GM03348 (cell line): Measurements from ENCODE around the gene PROP1.
"Not testable (repeated sequence)": the region's sequence is repeated elsewhere in the genome, so short reads cannot be mapped to it uniquely, and the experiment has no call there.

ENCODE experiments used
- DNase-seq: peaks from one replicate; pipeline ENCODE4 v3.0.0; 2012; ENCODE audit warnings: low spot score

PROP1 gene

DNA sequence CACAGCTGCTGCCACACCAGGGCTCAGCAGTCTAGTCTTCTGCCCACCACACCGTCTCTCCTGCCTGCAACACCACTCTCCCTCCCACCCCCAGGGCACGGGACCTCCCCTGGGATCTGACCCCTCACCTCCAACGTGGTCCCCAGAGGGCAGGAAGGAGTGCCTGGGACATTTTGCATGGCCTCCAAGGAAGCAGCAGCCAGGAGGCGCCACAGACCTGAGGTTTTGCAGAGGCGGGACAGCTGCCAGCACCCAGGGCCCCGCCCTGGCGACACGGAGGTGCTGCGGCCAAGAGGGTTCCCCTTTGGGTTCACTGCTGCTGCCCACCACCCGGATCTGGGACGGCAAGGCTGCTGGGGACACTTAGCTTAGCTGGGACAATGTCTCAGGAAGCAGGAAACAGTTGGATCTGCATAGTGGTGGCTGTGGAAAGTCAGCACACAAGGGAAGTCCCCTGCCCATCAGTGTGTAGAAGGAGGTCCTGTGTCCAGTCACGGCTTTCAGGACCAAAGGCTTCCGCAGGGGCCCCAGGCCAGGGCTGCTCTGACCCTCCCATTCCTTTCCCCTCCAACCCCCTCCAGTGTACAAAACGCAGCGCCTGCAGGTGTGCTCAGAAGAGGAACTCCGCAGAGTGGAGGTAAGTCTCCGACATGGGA, 13.8 kb downstream of the PROP1 start:
- DNase-seq = no peak

- DNase-seq = no peak
Measured at GRCh38 chr5:177981296-177982071, 14.6 kb downstream of the PROP1 start.

DNA sequence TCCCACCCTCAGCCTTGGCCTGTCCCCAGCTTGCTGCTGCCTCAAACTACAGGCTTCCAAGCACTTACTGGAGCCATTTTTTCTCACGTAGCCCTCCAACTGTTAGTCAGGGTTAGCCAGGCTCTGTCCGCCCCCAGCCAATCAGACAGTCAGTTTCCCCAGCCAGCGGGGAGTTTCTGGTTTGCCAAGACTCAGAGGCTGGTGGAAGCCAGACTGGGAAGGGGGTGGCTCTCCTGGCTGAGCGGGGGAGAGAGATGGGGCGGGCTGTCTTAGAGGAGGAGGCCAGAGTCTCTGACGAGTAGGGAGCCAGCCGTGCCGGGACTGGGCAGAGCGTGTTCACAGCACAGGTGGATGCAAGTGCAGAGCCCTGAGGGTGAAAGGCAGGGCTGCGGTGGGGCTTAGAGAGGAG, 15.3 kb downstream of the PROP1 start:
- DNase-seq = peak; percentile 44

DNA sequence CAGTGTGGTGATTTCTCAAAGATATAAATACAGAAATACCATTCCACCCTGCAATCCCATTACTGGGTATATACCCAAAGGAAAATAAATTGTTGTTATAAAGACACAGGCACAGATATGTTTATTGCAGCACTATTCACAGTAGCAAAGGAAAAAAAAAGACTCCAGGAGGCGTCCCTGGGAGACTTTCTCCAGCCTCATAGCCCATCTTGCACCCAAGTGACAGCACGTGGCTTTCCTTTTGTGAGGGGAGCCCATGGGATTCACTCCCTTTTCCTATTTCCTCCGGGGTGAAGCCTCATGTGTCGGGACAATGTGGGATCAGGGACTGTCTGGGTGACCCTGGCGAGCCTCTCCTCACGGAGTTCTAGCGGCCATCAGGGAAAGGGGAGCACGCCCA, 18.4 kb downstream of the PROP1 start:
- not testable (repeated sequence) for DNase-seq

DNA sequence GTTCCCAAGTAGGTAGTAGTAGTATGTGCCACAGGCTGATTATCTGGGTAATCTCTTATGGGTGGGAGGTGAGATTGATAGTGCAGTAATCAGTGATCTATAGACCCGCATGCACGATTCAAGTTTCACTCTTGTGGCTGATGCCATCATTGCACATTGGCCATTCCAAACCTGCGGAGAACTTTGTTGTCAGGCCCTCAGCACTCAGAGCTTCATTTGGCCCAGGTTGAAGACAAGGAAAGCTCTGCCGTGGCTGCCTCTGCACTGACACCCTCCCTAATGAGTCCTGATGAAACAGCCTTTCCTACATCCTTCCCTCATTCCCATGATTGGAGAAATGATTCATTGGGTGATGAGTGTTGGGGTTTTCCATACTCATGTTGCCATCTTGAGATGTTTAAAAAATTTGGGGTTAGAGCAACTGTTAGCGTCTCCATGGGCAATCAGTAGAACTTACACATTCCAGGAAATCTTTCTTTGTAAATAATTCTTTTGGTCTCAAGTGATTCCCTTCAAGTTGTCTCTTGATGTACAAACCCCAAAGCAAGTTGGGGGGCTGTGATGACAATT, 22.9 kb downstream of the PROP1 start:
- no peak for DNase-seq

DNA sequence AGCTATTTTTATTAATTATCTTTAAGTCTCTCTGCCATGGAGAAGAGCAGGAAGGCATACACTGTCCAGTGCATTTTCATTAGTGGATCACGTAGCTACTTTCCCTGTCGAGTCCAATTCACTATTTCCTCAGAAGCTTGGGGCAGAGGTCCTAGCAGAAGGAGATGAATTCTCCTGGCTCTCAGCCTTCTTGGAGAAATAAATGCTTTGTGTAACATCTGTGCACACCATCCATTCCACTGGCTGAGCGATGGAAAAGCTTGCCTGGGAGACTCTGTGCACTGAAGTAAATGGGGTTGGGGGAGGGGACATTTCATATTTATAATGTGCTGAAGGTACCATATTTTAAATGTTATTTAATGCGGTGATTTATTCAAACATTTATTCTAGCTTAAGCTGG, 23.4 kb downstream of the PROP1 start:
- peak; percentile 59 for DNase-seq

GRCh38 chr5:177972014-177972413, 24.0 kb downstream of the PROP1 start:
- not testable (repeated sequence) for DNase-seq

GRCh38 chr5:177968661-177969211, 27.3 kb downstream of the PROP1 start:
- DNase-seq = no peak

DNA sequence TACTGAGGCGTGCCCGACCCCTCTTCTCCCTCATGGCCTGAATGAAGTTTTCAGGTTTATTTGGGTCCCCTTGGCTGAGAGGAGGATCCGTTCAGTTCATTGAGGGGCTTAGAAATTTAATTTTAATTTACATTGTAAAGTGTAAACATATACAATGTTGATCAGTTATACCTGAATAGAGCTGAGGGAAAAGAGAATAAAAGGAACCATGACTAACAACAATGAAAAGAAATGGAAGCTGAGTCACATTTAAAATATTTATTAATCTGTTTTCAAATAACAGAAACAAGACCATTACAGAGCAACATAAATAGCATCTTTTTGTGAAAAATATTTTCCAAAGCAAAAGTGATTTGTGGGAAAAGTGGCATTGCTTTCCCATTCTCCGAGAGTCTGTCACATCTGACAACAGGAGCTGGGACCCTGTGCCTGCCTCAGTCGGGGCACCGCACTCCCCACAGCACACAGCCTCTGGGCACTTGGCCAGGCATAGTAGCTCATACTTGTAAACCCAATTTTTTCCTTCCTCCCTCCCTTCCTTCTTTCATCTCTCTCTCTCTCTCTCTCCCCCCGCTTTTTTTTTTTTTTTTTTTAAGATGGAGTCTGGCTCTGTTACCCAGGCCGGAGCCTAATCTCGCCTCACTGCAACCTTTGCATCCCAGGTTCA, 28.7 kb downstream of the PROP1 start:
- DNase-seq = no peak

GRCh38 chr5:177966839-177967166, 29.2 kb downstream of the PROP1 start:
- no peak for DNase-seq

DNA sequence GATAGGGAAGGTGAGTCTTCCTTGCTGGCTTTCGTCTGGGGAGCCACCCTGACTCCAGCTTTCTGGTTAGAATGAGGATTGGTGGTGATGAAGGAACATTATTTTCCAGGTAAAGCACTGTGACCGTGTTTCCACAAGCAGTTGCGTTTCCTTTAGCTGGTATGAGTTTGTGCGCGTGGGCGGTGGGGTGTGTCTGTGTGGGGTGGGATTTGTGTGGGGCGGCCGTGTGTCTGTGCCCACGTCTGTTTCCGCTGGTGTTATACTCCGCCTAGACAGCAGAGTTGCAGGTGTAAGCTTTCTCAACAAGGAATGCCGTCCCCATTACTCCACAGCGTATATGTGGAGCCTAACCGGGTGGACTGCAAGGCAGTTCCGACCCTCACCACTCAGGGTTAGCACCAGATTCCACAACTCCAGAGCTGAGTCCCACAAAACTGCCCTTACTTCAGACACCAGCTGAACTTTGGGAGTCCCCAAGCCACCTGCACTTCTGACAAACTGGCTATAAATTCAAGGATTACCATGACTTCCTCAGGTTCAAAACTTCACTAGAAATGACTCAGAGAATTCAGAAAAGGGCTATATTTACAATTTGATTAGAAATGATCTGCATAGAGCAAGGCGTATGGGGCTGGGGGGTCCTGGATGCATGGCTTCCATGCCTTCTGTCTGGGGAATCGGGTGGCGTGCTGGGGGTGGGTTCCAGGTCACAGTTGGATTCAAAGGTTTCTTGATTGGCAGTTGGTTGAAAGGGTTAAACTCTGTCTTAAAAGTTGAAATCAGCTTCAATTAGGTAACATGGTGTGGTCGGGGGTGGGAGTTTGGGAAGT, 29.8 kb downstream of the PROP1 start:
- no peak for DNase-seq

DNA sequence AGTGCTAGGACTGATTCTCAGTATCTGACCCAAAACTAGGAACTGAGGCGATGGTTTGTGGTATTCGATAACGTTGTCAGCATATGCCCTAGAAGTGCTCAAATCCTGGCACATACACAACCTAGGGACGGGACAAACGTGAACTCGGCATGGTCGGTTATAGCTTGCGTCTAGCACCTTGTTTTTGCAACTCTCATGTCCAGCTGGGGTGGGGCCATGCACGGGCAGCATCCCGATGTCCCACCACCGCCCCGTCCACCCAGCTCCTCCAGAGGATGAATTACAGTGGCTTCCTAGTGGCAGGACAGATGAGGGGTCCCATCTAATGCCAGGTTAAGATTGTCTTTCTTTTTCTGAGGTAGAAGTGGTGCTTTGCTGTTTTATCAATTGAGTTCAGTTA, 31.6 kb downstream of the PROP1 start:
- DNase-seq = no peak

DNA sequence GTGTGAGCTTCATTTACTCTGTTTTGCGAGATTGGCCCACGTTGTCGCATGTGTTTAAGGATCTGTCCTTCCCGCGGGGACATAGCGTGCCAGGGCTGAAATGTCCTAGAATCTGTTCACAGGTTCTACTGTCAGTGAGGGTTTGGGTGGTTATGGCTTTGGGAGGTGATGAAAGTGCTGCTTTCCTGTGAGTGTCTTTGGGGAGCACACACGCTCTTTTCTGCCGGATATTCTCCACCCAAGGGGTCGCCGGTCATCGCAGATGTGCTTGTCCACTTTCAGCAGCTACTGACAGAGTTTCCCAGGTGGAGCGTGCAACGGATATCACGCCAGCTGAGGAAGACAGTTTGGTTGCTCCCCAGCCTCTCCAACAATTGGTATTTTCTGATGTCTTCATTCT, 32.1 kb downstream of the PROP1 start:
- no peak for DNase-seq

DNA sequence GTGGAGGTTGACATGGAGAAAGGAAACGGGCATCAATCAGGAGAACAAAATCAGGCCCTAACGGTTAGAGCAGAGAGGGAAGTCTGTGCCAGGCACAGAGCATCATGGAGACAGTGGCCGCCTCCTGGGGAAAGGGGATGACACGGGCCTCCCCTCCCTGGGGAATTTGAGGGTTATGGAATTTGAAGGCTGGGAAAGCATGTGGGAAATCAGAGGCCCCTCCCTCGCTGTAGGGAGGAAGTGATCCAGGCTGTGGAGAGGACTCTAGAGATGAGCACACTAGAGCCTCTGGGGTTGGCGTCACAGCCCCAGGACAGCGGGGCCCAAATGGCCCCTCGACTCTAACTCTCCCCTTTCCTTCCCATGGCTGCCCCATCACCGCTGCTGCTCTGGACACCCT, 36.7 kb downstream of the PROP1 start:
- DNase-seq = peak; percentile 7

GRCh38 chr5:177958696-177959095, 37.3 kb downstream of the PROP1 start:
- DNase-seq = no peak

- no peak for DNase-seq
Measured at GRCh38 chr5:177957241-177957640, 38.8 kb downstream of the PROP1 start.

DNA sequence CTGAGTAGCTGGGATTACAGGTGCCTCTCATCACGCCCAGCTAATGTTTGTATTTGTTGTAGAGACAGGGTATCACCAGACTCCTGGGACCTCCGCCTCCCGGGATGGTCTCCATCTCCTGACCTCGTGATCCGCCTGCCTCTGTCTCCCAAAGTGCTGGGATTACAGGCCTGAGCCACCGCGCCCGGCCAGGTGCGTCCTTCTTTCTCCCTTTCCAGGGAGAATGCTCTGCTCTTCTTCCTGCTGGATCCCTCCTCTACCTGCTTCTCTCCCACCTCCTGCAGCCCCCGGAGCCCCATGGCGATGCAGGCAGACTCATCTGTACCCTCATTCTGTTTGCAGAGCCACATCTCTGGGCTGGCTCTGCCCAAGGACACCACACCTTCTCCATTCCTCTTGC, 42.9 kb downstream of the PROP1 start:
- not testable (repeated sequence) for DNase-seq

DNA sequence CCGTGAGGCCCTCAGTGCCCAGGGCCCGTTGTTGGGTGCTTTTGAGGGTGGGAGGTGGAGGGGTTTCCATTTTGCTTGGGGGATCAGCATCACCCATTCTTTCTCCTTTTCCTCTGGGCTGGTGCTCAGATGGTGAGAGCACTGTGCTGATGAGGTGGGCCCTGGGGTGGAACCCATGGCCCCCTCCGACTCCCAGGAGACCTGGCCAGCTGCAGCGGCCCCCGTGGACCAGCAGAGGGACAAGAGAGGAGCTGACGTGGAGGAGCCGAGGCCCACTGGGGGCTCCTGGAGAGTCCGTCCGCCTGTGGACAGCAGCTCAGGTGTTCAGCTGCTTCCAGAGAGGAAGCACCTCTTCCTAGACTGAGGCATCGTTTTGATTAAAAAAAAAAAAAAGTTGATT, 46.4 kb downstream of the PROP1 start:
- not testable (repeated sequence) for DNase-seq

DNA sequence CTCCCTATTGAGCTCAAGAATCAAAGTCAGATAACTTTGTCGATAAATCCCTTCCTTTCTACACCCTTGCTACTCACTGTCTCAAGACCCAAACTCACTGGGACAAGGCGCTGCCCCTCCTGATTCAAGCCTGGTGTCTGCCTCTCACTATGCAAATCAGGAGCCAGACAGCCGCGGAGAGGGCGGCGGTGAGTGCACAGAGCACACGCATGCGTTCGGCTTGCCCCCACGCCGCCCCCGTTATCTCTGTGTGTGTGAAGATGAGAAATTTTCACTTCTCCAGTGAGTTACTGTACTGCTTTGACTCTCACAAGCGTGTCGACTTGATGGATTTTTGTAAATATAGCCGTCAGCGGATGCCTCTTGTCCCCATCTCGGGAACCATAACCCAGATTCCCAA, 47.0 kb downstream of the PROP1 start:
- not testable (repeated sequence) for DNase-seq

GRCh38 chr5:177947912-177948311, 48.1 kb downstream of the PROP1 start:
- not testable (repeated sequence) for DNase-seq

DNA sequence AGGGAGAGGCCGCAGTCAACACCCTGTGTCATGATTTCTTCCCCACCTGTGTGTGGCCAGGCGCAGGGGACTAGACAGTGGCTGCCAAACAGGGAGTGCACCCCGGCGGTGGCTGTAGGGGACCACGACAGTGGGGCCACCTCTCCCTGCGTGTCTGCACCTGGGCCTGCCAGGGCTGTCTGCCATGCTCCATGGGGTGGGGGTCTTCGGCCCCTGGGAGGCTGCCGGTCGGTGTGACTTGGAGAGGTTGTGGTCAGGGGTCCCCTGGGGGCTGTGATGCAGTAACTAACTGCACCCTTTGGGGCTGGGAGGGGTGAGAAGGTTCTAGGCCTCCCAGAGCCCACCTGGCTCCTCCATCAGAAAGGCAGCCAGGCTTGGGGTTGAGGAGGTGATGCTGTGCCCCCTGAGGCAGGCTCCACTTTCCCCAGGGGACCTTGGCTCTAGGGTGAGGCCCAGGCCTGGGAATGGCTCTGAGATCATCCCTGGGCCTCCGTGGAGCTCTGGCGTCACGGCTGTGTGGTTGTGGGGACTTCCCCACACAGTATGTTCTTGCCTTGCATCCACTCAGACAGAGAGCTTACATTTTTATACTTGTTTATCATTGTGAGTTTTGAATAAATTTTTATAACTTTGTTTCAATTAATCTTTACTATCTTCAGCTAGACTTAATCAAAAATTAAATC, 50.3 kb downstream of the PROP1 start:
- DNase-seq = not testable (repeated sequence)
